ENCODE data around the gene RETREG1. TPM values are rescaled to one million over a fixed set of nuclear protein-coding genes. Genes with fewer than 3 reads are reported as not detected.

RETREG1 gene
- total RNA-seq, 1 donor from 2014 or later, result 0.91 TPM

DNA sequence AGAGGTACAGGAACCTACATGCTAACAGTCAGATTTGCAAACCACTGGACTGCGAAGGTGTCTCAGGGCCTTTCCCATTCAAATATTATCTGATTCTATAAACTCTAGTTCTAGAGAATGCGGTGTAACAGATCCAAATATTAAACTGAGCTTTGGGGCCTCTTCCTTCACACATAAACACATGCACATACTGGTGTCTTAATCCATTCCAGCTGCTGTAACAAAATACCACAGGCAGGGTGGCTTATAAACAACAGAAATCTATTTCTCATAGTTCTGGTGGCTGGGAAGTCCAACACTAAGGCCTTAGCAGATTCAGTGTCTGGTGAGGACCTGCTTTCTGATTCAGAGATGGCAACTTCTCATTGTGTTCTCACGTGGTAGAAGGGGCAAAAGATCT lies 30.2 kb downstream of the RETREG1 start:
- no peaks in the 10 kb centered on the region for H3K36me3 Mint-ChIP-seq (ENCODE audit: unreplicated experiment)
- H3K4me3 Mint-ChIP-seq (ENCODE audit: unreplicated experiment), result no peak overlapping the region
- H3K9me3 Mint-ChIP-seq (ENCODE audit: unreplicated experiment), result no peaks in the 10 kb centered on the region
- H3K27ac Mint-ChIP-seq (ENCODE audit: unreplicated experiment), result no peak overlapping the region
- H3K27me3 Mint-ChIP-seq (ENCODE audit: unreplicated experiment), result peaks cover 13% of the 10 kb centered on the region
- DNase-seq (ENCODE audit: extremely low spot score, unreplicated experiment), result no peak
- H3K4me1 Mint-ChIP-seq (ENCODE audit: unreplicated experiment), result no peaks in the 10 kb centered on the region
- TF ChIP-seq, protein P1, sequence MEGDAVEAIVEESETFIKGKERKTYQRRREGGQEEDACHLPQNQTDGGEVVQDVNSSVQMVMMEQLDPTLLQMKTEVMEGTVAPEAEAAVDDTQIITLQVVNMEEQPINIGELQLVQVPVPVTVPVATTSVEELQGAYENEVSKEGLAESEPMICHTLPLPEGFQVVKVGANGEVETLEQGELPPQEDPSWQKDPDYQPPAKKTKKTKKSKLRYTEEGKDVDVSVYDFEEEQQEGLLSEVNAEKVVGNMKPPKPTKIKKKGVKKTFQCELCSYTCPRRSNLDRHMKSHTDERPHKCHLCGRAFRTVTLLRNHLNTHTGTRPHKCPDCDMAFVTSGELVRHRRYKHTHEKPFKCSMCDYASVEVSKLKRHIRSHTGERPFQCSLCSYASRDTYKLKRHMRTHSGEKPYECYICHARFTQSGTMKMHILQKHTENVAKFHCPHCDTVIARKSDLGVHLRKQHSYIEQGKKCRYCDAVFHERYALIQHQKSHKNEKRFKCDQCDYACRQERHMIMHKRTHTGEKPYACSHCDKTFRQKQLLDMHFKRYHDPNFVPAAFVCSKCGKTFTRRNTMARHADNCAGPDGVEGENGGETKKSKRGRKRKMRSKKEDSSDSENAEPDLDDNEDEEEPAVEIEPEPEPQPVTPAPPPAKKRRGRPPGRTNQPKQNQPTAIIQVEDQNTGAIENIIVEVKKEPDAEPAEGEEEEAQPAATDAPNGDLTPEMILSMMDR (IDR thresholded peaks at IDR 0.05), result no peak

DNA sequence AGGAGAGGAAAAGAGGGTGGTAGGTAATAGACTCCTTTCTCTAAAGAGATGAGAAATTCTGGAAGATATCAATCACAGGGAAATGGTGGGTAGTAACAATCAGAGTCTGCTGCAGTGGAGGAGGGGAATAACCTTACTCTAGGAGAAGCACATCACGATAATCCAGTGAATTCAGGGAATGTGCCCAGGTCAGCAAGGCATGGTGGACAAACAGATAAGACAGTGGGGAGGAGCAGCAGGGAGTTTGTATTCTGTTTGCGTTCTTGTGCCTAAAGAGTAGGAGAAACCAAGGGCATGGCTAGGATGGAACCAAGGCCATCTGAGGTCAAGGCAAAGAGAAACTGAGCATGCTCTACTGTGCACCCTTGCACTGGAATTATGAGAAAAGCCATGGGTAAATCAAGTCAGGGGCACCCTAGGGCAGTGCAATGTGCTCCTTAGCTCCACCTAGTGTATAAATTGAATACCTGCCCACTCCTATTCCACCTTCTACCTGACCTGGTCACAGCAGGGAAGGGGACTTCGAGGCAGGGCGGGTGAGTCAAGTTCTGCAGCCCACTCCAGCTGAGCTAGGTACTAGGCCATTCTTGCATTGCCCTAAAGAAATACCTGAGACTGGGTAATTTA lies 31.6 kb downstream of the RETREG1 start:
- peaks cover 10% of the 10 kb centered on the region for H3K27me3 Mint-ChIP-seq (ENCODE audit: unreplicated experiment)
- no peak for DNase-seq (ENCODE audit: extremely low spot score, unreplicated experiment)
- no peak overlapping the region for H3K4me3 Mint-ChIP-seq (ENCODE audit: unreplicated experiment)
- no peak overlapping the region for H3K27ac Mint-ChIP-seq (ENCODE audit: unreplicated experiment)
- no peaks in the 10 kb centered on the region for H3K36me3 Mint-ChIP-seq (ENCODE audit: unreplicated experiment)
- no peaks in the 10 kb centered on the region for H3K9me3 Mint-ChIP-seq (ENCODE audit: unreplicated experiment)
- TF ChIP-seq, protein P1 (IDR thresholded peaks at IDR 0.05), result peak; percentile 21
- H3K4me1 Mint-ChIP-seq (ENCODE audit: unreplicated experiment), result no peaks in the 10 kb centered on the region

DNA sequence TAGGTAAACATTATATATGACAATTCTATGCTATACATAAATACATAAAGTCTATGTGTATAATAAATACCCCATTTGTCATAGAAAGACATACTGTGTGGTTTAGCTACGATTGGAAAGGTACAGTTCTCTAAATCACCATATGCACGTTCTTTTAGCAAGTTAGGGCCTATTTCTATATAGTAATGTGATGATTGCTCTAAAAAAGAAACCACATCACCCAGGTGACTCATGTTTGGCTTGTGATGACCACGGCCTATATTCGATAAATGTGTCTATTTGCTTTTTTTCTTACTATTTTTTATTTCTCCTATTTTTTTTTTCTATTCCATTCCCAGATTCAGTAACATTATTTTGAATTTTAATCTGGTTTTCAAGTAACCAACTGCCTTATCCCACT lies 34.7 kb downstream of the RETREG1 start:
- no peak overlapping the region for H3K27ac Mint-ChIP-seq (ENCODE audit: unreplicated experiment)
- TF ChIP-seq, protein P1 (IDR thresholded peaks at IDR 0.05), result no peak
- no peak overlapping the region for H3K4me3 Mint-ChIP-seq (ENCODE audit: unreplicated experiment)
- no peaks in the 10 kb centered on the region for H3K36me3 Mint-ChIP-seq (ENCODE audit: unreplicated experiment)
- H3K27me3 Mint-ChIP-seq (ENCODE audit: unreplicated experiment), result peaks cover 20% of the 10 kb centered on the region
- H3K9me3 Mint-ChIP-seq (ENCODE audit: unreplicated experiment), result no peaks in the 10 kb centered on the region
- no peak for DNase-seq (ENCODE audit: extremely low spot score, unreplicated experiment)
- no peaks in the 10 kb centered on the region for H3K4me1 Mint-ChIP-seq (ENCODE audit: unreplicated experiment)

DNA sequence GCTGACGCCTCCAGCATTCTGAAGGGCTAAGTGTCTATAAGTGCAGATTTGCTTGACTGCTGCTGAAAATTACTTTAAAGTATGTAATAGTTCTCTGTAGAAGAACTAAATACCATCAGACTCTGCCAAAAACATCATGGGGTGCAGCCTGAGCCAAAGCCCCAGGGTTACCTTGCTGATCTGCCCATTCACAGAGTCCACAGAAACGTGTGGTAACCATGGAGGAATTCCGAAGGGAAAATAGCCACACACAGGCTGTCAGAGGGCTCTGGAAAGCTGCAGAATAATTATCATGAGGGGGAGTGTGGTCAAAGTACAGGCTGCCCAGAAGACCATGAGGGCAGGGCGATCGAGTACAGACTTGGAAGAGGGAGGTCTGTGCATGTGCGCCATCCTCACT lies 36.4 kb downstream of the RETREG1 start:
- H3K36me3 Mint-ChIP-seq (ENCODE audit: unreplicated experiment), result no peaks in the 10 kb centered on the region
- no peak overlapping the region for H3K27ac Mint-ChIP-seq (ENCODE audit: unreplicated experiment)
- H3K9me3 Mint-ChIP-seq (ENCODE audit: unreplicated experiment), result no peaks in the 10 kb centered on the region
- no peak overlapping the region for H3K4me3 Mint-ChIP-seq (ENCODE audit: unreplicated experiment)
- H3K27me3 Mint-ChIP-seq (ENCODE audit: unreplicated experiment), result peaks cover 15% of the 10 kb centered on the region
- no peaks in the 10 kb centered on the region for H3K4me1 Mint-ChIP-seq (ENCODE audit: unreplicated experiment)
- TF ChIP-seq, protein P1 (IDR thresholded peaks at IDR 0.05), result no peak
- no peak for DNase-seq (ENCODE audit: extremely low spot score, unreplicated experiment)

DNA sequence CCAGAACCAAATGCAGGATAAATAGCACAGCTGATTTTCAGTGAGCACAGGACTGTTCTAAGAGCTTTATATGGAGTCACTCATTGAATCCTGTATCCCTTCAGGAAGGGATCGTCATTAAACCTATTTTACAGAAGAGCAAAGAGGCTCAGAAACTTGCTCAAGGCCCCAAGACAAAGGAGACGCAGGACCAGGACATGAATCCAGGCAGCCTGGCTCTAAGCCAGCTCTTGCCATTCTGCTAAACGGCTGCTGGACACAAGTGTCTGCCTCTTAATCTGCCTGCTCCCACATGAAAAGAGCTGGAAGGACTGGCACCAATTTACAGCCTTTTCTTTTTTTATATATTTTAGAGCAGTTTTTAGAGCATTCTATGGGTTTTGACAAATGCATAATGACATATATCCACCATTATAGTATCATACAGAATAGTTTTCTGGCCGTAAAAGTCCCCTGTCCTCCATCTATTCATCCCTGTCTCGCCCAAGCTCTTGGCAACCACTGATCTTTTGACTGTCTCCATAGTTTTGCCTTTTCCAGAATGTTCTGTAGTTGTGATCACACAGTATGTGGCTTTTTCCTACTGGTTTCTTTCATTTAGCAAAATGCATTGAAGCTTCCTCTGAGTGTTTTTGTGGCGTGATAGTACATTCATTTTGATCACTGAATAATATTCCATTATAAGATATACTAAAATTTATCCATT lies 37.5 kb downstream of the RETREG1 start:
- Mint-ChIP-seq H3K27ac (ENCODE audit: unreplicated experiment) (no peak overlapping the region), H3K4me1 (ENCODE audit: unreplicated experiment) (peaks cover 6% of the 10 kb centered on the region), H3K36me3 (ENCODE audit: unreplicated experiment) (no peaks in the 10 kb centered on the region), H3K4me3 (ENCODE audit: unreplicated experiment) (no peak overlapping the region), H3K27me3 (ENCODE audit: unreplicated experiment) (peaks cover 10% of the 10 kb centered on the region), H3K9me3 (ENCODE audit: unreplicated experiment) (no peaks in the 10 kb centered on the region)
- TF ChIP-seq, protein P1 (IDR thresholded peaks at IDR 0.05), result no peak
- peak; percentile 40 for DNase-seq (ENCODE audit: extremely low spot score, unreplicated experiment)
